Fibroblast of skin of scalp (primary cell): ENCODE results near the gene LLCFC1.
"Not testable (repeated sequence)": the region's sequence is repeated elsewhere in the genome, so short reads cannot be mapped to it uniquely, and the experiment has no call there.

Experiments used
- DNase-seq: peaks from one replicate; pipeline ENCODE4 v3.0.0-alpha.2; 2013

LLCFC1 gene

GRCh38 chr7:142943706-142944268 is 4.5 kb downstream of the LLCFC1 start:
- no peak for DNase-seq

DNA sequence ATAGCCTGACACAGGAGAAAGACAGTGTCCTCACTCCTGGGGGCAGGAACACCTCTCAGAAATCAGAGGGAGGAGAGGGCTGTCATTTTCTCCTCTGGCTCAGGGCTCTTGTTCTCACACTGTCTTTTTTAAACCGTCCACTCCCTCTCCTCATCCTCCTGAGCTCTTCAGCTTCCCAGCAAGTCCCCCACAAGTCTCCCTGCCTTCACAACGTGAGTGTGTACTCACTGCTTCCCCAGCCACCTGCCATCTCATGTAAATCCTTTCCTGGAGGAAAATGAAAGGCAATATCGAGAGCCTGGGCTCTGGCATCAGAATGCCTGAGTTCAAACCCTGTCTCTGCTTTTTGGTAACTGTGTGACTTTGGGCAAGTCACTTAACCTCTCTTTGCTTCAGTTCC is 5.7 kb downstream of the LLCFC1 start:
- no peak for DNase-seq

DNA sequence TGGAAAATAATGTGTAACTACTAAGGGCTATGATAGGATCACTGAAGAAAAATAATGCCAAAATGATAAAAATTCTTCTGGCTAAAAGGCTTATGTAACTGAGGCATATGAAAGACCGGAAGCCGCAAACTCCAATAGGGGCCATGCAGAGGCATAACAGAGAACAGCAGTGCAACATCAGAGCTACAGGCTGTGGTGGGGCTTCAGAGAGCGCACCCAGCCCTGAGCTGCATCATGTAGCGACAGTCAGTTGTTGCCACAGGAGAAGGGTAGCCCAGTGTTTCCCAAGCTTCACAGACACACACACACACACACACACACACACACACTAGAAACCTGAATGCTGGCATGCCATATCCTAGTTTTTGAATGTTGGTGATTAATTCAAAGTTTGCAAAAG is 9.3 kb downstream of the LLCFC1 start:
- no peak for DNase-seq

DNA sequence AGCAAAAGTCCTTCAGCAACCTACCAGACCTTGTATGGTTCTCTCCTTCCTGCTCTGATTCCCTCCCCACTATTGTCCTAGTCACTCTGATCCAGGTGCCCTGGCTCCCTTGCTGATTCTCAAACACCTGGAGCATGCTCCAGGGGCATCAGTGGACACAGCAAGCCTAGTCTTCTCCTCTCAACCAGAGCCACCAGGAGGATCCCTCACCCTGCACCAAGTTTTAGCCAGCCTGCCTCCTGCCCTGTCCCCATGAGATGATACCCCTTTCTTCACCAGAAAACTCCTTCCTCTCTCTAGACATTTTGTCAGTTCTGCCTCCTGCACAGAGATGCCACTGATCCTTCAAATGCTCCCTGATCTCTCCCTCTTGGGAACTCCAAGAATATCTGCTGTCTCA is 11.0 kb downstream of the LLCFC1 start:
- no peak for DNase-seq

DNA sequence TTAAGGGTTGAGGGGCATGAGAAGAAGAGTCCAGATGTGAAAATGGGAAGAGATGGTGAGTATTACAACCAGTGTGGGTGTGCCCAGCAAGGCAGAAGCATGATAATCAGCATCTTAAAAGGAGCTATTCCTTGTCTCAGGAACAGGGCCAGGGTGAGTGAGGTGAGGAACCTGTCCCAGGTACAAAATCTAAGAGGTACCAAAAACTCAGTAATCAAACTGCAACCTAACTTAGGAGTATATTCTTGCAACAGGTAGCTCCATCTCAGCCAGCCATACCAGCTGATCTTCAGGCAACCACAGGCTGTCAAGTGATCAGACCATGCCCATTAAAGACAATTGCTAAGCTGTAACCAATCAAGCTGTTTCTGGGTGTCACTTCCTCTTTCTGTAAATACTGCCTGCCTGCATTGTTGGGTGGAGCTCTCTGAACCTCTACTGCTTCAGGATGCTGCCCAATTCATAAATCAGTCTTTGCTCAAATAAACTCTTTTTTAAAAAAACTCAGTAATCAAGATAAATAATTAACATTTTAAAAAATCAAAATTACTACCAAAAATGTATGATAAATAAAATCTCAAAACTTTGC is 15.5 kb downstream of the LLCFC1 start:
- no peak for DNase-seq

DNA sequence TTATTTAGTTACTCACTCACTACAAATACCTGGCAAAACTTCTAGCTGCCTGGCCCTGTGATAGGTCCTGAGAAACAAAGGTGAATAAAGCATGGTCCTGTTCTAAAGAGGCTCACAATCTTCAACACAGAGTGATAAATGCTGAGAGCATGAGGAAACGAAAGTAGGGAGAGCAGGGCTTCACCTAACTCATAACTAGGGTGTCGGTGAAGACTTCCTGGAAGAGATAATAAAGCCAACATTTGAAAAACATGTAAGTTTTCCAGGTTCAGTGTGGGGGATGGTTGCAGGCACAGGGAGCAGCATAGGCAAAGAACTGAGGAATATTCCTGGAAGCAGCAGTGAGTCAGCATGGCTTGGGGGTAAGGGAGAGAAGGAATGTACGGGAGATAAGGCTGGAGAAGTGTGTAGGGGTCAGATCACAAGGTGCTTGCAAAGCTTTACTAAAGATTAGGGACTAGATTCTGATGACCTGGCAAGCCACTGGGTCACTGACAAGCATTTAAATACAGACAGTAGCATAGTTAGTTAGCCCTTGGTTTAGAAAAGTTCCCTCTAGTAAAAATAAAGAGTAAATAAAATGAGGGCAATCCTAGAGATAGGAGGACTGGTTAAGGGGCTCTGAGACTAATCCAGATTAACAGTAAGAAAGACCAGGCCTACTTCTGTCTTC is 17.8 kb downstream of the LLCFC1 start:
- peak; percentile 3 for DNase-seq

DNA sequence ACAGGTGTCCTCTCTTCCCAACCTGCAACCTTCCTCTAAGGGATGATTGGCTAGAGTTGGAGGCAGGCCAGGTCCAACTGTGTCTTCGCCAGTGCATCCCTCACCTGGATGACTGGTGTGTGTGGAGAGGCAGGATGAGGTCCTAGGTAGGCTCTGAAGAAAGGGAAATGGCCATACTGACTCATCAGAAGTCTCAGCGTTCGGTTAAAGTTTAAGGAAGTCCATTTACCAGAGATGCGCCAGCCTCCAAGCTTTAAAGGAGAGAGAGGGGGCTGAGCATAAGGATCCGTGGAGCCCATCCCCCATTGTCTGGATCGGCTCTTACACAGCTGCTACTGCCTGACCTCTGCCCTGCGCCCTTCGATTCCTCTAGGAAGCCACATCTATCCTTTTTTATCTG is 18.4 kb downstream of the LLCFC1 start:
- DNase-seq = no peak

- no peak for DNase-seq
Measured at GRCh38 chr7:142959202-142959601, 19.9 kb downstream of the LLCFC1 start.

DNA sequence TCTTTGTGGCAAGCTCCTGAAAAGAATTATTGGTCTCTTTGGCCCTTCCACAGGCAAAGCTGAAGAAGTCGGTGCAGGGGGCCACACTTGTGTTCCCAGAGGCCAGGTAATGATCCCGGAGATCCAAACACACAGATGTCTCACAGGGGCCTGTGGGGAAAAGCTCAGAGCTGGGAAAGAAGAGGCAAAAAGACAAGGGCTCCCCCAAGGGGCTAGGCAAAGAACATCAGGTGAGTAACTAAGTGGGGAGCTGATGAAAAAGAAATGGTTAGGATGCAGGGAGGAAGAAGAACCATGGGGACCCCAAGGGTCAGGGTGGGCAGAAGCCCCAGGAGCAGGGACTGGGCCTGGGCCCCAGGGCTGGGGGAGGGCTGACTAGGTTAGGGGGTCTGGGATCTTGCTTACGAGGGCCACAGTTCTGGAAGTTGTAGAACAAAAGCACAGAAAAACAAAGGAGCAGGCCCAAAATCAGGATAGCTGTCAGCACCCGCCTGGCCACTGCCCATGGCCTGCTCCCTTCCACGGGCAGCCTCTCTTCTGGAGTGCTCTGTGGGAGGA is 21.8 kb downstream of the LLCFC1 start:
- DNase-seq = no peak

DNA sequence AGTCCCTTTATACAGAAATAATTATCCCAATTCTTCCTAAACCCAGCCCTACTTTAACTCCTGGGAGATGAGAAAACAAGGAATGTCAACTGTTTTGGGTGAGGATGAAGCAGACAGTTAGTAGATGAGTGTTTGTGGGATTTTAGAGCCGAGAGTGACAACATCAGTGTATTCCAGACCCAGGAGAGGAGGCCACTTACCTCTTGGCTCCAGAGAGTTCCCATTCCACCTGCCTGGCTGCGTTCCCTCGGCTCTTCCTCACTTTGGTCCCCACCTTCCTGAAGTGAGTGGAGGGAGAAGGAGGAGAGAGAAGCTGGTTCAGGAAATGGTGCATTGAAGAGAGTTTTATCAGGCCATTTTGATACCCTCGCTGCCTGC is 22.3 kb downstream of the LLCFC1 start:
- no peak for DNase-seq

DNA sequence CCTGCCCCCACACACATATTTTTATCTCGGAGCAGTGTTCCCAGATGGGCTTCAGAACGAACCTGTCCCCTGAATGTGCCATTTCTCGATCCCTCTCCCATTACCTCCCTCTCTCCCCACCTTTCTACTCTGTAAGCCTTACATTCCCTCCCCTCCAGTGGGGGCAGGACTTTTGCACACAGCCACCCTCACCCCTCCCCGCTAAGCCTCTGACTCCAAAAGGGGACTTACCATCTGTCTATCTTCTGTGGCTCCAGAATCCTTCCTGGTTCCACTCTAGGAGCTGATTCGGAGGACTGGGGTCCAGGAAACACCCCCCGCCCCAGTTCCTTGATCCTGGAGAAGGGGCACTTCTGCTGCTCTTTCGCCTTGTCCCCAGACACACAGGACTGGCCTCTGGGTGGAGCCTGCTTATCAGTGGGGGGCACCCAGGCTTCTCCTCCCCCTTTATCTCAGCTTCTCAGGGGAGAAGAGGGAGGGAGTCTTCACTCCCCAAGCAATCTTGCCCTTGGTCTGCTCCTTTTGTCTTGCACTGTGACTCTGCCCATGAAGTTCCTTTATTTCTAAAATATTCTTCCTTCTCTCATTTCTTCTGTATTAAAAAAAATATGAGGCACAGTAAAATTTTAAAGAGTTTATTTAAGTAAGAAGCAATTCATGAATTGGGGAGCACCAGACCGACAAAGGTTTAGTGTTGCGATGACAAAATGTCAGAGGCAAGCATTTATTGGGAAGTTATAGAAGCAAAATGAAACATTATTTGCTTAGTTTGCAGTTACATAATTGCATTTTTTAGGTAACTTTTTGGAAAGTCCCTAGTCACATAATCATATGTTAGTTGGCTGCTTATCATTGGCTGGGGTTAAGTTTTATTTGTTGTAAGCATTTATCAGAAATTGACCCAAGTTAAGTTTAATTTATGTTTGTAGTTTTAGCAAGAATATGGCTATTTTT is 23.0 kb downstream of the LLCFC1 start, which contains the start of gene KEL:
TSS of gene KEL (minus strand) at position 391 of the 954 bp plus-strand sequence. CDS start at position 234, 157 bp downstream.
- DNase-seq = no peak

- DNase-seq = no peak
Measured at GRCh38 chr7:142962991-142963390, 23.7 kb downstream of the LLCFC1 start.

DNA sequence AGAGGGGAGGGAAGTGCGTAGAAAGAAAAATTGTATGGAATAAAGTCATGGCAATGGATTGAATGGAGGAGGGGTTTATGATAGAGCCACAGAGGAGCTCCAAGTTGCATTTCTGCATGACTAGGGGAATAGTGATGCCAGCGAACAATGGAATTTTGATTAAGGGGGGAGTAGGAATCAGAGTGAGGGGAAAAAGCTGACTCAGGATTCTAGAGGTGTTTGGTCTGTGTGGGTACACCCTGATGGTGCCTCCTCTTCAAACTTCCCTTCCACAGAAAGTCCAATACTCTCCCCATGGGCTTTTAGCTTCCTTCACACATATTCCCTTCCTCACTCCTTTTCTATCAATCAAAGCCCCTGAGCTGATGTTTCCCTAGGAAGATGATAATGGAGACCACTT is 24.7 kb downstream of the LLCFC1 start:
- DNase-seq = no peak

DNA sequence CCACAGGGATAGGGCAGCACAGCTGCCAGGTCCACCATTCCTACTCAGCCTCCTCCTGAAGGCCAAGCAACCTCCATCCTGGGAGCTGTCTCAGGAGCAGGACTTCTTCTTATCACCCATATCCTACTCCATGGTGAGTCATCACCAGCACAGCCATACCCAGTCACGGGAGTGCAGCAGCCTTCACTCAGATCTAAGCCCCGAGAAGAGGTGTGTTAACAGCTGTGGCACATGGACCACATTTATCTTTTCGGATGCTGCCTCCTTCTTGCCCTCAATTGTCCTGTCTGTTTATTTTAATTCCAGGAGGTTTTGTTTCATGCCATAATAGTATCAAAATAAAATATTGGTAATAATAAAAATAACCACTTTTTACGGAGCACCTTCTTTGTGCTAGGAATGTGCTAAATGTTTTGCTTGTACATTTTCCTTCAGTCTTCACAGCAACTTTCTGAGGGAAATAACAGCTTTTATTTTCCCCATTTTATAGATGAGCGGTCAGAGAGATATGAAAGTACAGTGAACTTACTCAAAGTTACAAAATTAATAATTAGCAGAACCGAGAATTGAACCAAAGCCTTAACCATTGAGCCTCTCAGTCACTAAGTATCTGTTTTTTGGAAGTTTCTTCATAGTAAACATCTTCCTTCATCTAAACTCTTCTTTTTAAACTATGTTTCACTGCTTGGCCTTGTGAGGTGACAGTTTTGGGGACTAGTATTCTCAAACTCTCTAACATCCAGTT is 25.4 kb downstream of the LLCFC1 start:
- no peak for DNase-seq

GRCh38 chr7:142968229-142968628 is 28.9 kb downstream of the LLCFC1 start:
- no peak for DNase-seq

DNA sequence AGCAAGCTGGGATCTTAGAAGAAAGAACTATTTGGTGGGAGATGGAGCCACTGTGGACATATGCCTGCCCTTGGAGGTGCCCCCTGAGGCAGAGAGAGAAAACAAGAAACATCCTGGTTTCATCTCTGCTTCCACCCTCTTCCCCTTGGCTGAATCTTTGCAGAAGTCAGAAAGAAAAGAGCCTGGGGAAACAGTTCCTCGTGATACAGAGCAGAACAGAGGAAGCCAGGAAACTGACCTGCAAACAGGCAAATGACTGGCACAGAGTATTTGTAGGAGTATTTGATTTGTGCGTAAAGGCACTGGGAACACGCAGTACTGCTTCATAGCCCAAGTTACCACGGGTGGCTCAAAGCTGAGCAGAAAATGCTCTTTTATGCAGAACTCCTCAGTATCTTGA is 29.9 kb downstream of the LLCFC1 start:
- no peak for DNase-seq

- no peak for DNase-seq
Measured at GRCh38 chr7:142974626-142975025, 35.3 kb downstream of the LLCFC1 start.

GRCh38 chr7:142978402-142978801 is 39.1 kb downstream of the LLCFC1 start:
- DNase-seq = not testable (repeated sequence)

DNA sequence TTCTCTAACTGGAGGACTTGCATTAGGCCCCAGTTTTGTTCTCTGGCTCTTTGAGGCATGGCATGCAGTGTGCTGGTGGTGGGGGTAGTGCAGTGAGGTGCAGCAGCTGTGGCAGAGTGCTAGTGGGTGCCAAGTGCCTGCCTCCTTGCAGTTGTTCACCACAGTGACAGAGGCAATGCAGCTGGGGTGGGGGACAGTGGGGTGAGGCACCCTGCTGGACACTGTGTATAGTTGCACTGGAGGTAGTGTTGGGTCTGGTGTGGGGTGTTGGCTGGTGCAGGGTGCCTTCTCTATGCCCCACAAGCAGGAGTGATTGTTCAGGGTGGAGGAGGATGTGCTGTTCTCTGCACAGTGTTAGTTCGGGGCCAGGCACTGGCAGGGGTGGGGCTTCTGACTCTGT is 44.5 kb downstream of the LLCFC1 start:
- DNase-seq = no peak

DNA sequence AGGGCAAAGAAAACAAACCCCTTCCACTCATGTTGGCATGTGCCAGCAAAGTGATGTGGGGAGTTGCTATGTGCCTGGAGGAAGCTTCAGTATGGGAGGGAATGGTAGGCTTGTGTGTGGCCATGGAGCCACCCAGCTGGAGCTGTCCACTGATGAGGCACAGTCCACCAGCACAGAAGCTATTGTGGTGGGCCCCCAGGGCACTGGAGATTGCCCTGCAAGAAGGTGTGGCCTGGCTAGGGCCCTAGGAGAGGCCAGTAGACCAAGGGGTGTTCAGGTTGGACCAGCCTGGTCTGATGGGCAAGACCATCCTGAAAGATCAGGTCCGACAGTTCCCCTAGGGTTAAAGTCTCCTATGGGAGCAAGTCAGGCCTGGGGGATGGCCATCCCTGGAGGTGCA is 45.0 kb downstream of the LLCFC1 start:
- no peak for DNase-seq
